ENCODE measurements around the gene ADGRB3. TPM values are rescaled to one million over a fixed set of nuclear protein-coding genes. Genes with fewer than 3 reads are reported as not detected.
"Not testable (repeated sequence)": the region's sequence is repeated elsewhere in the genome, so short reads cannot be mapped to it uniquely, and the experiment has no call there.

Gene ADGRB3
- total and polyA plus RNA-seq, 2 experiments from 2014 or later = 1.2 to 1.4 TPM

- Histone ChIP-seq H3K36me3 (no peaks in the 10 kb centered on the region), H3K4me3 (no peak overlapping the region), H3K9me3 (ENCODE audit: low read depth) (no peaks in the 10 kb centered on the region), H3K27me3 (no peaks in the 10 kb centered on the region), H3K4me1 (ENCODE audit: low read depth) (peaks cover 5% of the 10 kb centered on the region), H3K27ac (no peak overlapping the region)
- no peak for TF ChIP-seq CTCF (IDR thresholded peaks at IDR 0.05; ENCODE audit: low read depth, low read length)
- no peak for DNase-seq (ENCODE audit: low read depth in 1 of 2, low spot score in 1 of 2)
Observed at GRCh38 chr6:68658338-68658737, 23.3 kb downstream of the ADGRB3 start.

- no peak for TF ChIP-seq CTCF (IDR thresholded peaks at IDR 0.05; ENCODE audit: low read depth, low read length)
- Histone ChIP-seq H3K4me3 (no peak overlapping the region), H3K36me3 (no peaks in the 10 kb centered on the region), H3K27ac (no peak overlapping the region), H3K9me3 (ENCODE audit: low read depth) (no peaks in the 10 kb centered on the region), H3K4me1 (ENCODE audit: low read depth) (peaks cover 13% of the 10 kb centered on the region), H3K27me3 (no peaks in the 10 kb centered on the region)
- DNase-seq (ENCODE audit: low read depth in 1 of 2, low spot score in 1 of 2) = no peak
Observed at GRCh38 chr6:68673255-68673654, 38.2 kb downstream of the ADGRB3 start.

GRCh38 chr6:68675548-68675947 lies 40.5 kb downstream of the ADGRB3 start:
- DNase-seq (ENCODE audit: low read depth in 1 of 2, low spot score in 1 of 2) = no peak
- Histone ChIP-seq H3K36me3 (no peaks in the 10 kb centered on the region), H3K27me3 (no peaks in the 10 kb centered on the region), H3K27ac (no peak overlapping the region), H3K4me3 (no peak overlapping the region), H3K4me1 (ENCODE audit: low read depth) (peaks cover 22% of the 10 kb centered on the region), H3K9me3 (ENCODE audit: low read depth) (no peaks in the 10 kb centered on the region)
- no peak for TF ChIP-seq CTCF (IDR thresholded peaks at IDR 0.05; ENCODE audit: low read depth, low read length)

GRCh38 chr6:68676094-68676493 lies 41.0 kb downstream of the ADGRB3 start:
- H3K27ac ChIP-seq; H3K36me3 ChIP-seq; DNase-seq (ENCODE audit: low read depth in 1 of 2, low spot score in 1 of 2); H3K27me3 ChIP-seq; H3K9me3 ChIP-seq (ENCODE audit: low read depth); H3K4me3 ChIP-seq: not testable (repeated sequence)
- H3K4me1 ChIP-seq (ENCODE audit: low read depth) = peaks cover 22% of the 10 kb centered on the region

GRCh38 chr6:68677058-68677457 lies 42.0 kb downstream of the ADGRB3 start:
- no peaks in the 10 kb centered on the region for H3K36me3 ChIP-seq
- no peak for TF ChIP-seq CTCF (IDR thresholded peaks at IDR 0.05; ENCODE audit: low read depth, low read length)
- H3K4me3 ChIP-seq = no peak overlapping the region
- H3K27me3 ChIP-seq = no peaks in the 10 kb centered on the region
- no peak for DNase-seq (ENCODE audit: low read depth in 1 of 2, low spot score in 1 of 2)
- no peaks in the 10 kb centered on the region for H3K9me3 ChIP-seq (ENCODE audit: low read depth)
- peaks cover 22% of the 10 kb centered on the region for H3K4me1 ChIP-seq (ENCODE audit: low read depth)
- H3K27ac ChIP-seq = no peak overlapping the region

- no peak overlapping the region for H3K27ac ChIP-seq
- no peaks in the 10 kb centered on the region for H3K9me3 ChIP-seq (ENCODE audit: low read depth)
- H3K4me3 ChIP-seq = no peak overlapping the region
- H3K27me3 ChIP-seq = no peaks in the 10 kb centered on the region
- no peaks in the 10 kb centered on the region for H3K36me3 ChIP-seq
- TF ChIP-seq CTCF (IDR thresholded peaks at IDR 0.05; ENCODE audit: low read depth, low read length) = no peak
- peaks cover 19% of the 10 kb centered on the region for H3K4me1 ChIP-seq (ENCODE audit: low read depth)
- peak in 1 of 2 donors; percentile 24 for DNase-seq (ENCODE audit: low read depth in 1 of 2, low spot score in 1 of 2)
Observed at GRCh38 chr6:68679399-68679798, 44.3 kb downstream of the ADGRB3 start.
